A549 (cell line): ENCODE results near the gene DRAXIN. TPM values are rescaled to one million over a fixed set of nuclear protein-coding genes. Genes with fewer than 3 reads are reported as not detected.

Source experiments
- ATAC-seq, 2 experiments: fragments of 200-7000 bp in 1 of 2; fragments of >200 bp in 1 of 2; cut with Nextera tagmentation in 1 of 2; cut with Tn5 transposase in 1 of 2; 3 replicates each; pipeline versions ENCODE4 v1.8.0 to v1.9.1; 2018 to 2020; ENCODE audit warnings: mild to moderate bottlenecking in 1 of 2, moderate library complexity in 1 of 2
- CTCF ChIA-PET: fragments of 300-600 bp; sonication (Branson Sonifier 250); formaldehyde crosslinking; extraction: SDS; loops from one replicate; lab custom pipeline; 2021; ENCODE audit warnings: antibody characterized with exemption, inconsistent platforms; lab: Yijun Ruan, JAX
- POLR2A ChIA-PET: fragments of 350-600 bp; formaldehyde crosslinking; extraction: SDS; loops from one replicate; lab custom pipeline; 2021; ENCODE audit warnings: antibody characterized with exemption, inconsistent platforms; lab: Yijun Ruan, JAX
- DNase-seq, 2 experiments: peaks; one replicate each; pipeline versions ENCODE4 v3.0.0 to v3.0.0-alpha.2; 2011 to 2016; ENCODE audit warnings: low read depth in 1 of 2, low spot score in 1 of 2
- FAIRE-seq: peaks from 2 replicates; lab custom pipeline; 2011; peaks lifted over from hg19 to GRCh38; lab: Jason Lieb, UNC
- H3K27ac ChIP-seq, 2 experiments: fragments of >200 bp; sonication (Bioruptor Twin); formaldehyde crosslinking; 3 replicates each; pipeline ENCODE4 v1.5.1; 2016 to 2017
- H3K4me1 ChIP-seq: fragments of >200 bp; sonication (Bioruptor Twin); formaldehyde crosslinking; 3 replicates; pipeline ENCODE4 v1.6.1; 2016
- H3K4me2 ChIP-seq: fragments of >200 bp; sonication (Bioruptor Twin); formaldehyde crosslinking; 3 replicates; pipeline ENCODE4 v1.6.1; 2016
- H3K4me3 ChIP-seq: fragments of >200 bp; sonication (Bioruptor Twin); formaldehyde crosslinking; 3 replicates; pipeline ENCODE4 v1.5.1; 2016
- H3K9me3 ChIP-seq: fragments of >200 bp; sonication (Bioruptor Twin); formaldehyde crosslinking; 3 replicates; pipeline ENCODE4 v1.6.1; 2016
- CBX2 ChIP-seq: fragments of 200-600 bp; sonication (generic); IDR thresholded peaks from 2 replicates; pipeline ENCODE4 v1.6.1; 2016; ENCODE audit warnings: low read depth, mild to moderate bottlenecking, borderline replicate concordance
- CHD2 ChIP-seq: fragments of 150-350 bp; IDR thresholded peaks from 2 replicates; pipeline ENCODE4 v1.6.1; 2014; ENCODE audit warnings: low read length; ENCODE audit not compliant: partially characterized antibody
- CHD4 ChIP-seq: fragments of 200-600 bp; sonication (generic); IDR thresholded peaks from 2 replicates; pipeline ENCODE4 v1.6.1; 2016; ENCODE audit warnings: antibody characterized with exemption, mild to moderate bottlenecking, borderline replicate concordance
- FOXS1 ChIP-seq: fragments of 250-450 bp; sonication (Bioruptor Pico); IDR thresholded peaks from 2 replicates; pipeline ENCODE4 v1.5.0; 2020; ENCODE audit warnings: mild to moderate bottlenecking, moderate library complexity
- JUNB ChIP-seq: fragments of >200 bp; sonication (Bioruptor Twin); formaldehyde crosslinking; IDR thresholded peaks from 2 replicates; pipeline ENCODE4 v1.6.1; 2016
- MAX ChIP-seq: IDR thresholded peaks from 2 replicates; pipeline ENCODE4 v1.6.1; 2012
- WGBS: methylation state at CpG from one replicate; pipeline ENCODE4 v1.1.6; 2017; ENCODE audit errors: missing lambda C conversion rate; 5-methylcytosine and 5-hydroxymethylcytosine counted together
- polyA plus RNA-seq, 4 experiments: library from polyadenylated mRNA; depleted of rRNA in 3 of 4; stranded (reverse); fragments of >200 nt; fragmentation: RNase III in 1 of 4; extraction: RNeasy Plus Mini Kit Qiagen cat#74134 plus additional on column Dnase treatment in 1 of 4; gene quantifications; 2 replicates in 3 of 4; 3 replicates in 1 of 4; pipeline ENCODE4 v1.2.3, GENCODE V29; 2011 to 2017

Gene DRAXIN
- polyA plus RNA-seq, 2 of the 4 experiments (the other 2 are of a cell fraction) = 0.03 TPM; not detected in 1

GRCh38 chr1:11774753-11775152, 83.2 kb downstream of the DRAXIN start:
- Histone ChIP-seq H3K4me1 (no peaks in the 10 kb centered on the region), H3K27ac (no peak overlapping the region), H3K9me3 (no peaks in the 10 kb centered on the region), H3K4me2 (no peak overlapping the region), H3K4me3 (no peak overlapping the region)
- POLR2A ChIA-PET = no interaction called here
- 71% methylated on average over 5 of the region's 9 CpGs for WGBS
- FAIRE-seq (no peak), ATAC-seq (no peak), DNase-seq (no peak)
- TF ChIP-seq JUNB = no peak
- no peak for TF ChIP-seq FOXS1 (CRISPR knock-in tag)
- TF ChIP-seq MAX = no peak
- no peak for TF ChIP-seq CBX2
- no peak for TF ChIP-seq CHD2
- no peak for TF ChIP-seq CHD4
- CTCF ChIA-PET = interaction anchor here (4.5 kb wide), 1 partner anchor 11 kb away, joined by 26 read pairs; no protein-coding TSS in a partner anchor

Other genes starting within 250 kb of the DRAXIN start
- gene DISP3, start 212.6 kb upstream of the DRAXIN start, polyA plus RNA-seq (2011; rRNA removed) = 0.09 and 0.15 TPM in 2 replicates
- gene DISP3, start 212.6 kb upstream of the DRAXIN start, polyA plus RNA-seq (2017; fragmentation: RNase III; extraction: RNeasy Plus Mini Kit Qiagen cat#74134 plus additional on column Dnase treatment) = 0.03 to 0.22 TPM (median 0.12 TPM) in 3 replicates
- 5.8 and 8.5 TPM in 2 replicates for gene FBXO2, start 37.3 kb upstream of the DRAXIN start, polyA plus RNA-seq (2011; rRNA removed)
- 14.3 to 35.2 TPM (median 31.2 TPM) in 3 replicates for gene FBXO2, start 37.3 kb upstream of the DRAXIN start, polyA plus RNA-seq (2017; fragmentation: RNase III; extraction: RNeasy Plus Mini Kit Qiagen cat#74134 plus additional on column Dnase treatment)
- gene FBXO44, start 36.8 kb upstream of the DRAXIN start, polyA plus RNA-seq (2011; rRNA removed) = 10.3 and 10.4 TPM in 2 replicates
- gene FBXO44, start 36.8 kb upstream of the DRAXIN start, polyA plus RNA-seq (2017; fragmentation: RNase III; extraction: RNeasy Plus Mini Kit Qiagen cat#74134 plus additional on column Dnase treatment) = 21.7 to 27.3 TPM (median 26.9 TPM) in 3 replicates
- gene FBXO6, start 27.5 kb upstream of the DRAXIN start, polyA plus RNA-seq (2011; rRNA removed) = 7.7 and 8.5 TPM in 2 replicates
- 4.8 to 5.5 TPM (median 5.4 TPM) in 3 replicates for gene FBXO6, start 27.5 kb upstream of the DRAXIN start, polyA plus RNA-seq (2017; fragmentation: RNase III; extraction: RNeasy Plus Mini Kit Qiagen cat#74134 plus additional on column Dnase treatment)
- 32.5 and 35.4 TPM in 2 replicates for gene MAD2L2, start 10.6 kb upstream of the DRAXIN start, polyA plus RNA-seq (2011; rRNA removed)
- 30.6 to 31.7 TPM (median 31.2 TPM) in 3 replicates for gene MAD2L2, start 10.6 kb upstream of the DRAXIN start, polyA plus RNA-seq (2017; fragmentation: RNase III; extraction: RNeasy Plus Mini Kit Qiagen cat#74134 plus additional on column Dnase treatment)
- gene AGTRAP, start 44.4 kb downstream of the DRAXIN start, polyA plus RNA-seq (2011; rRNA removed) = 26.9 and 32.1 TPM in 2 replicates
- 56.5 to 57.5 TPM (median 57.5 TPM) in 3 replicates for gene AGTRAP, start 44.4 kb downstream of the DRAXIN start, polyA plus RNA-seq (2017; fragmentation: RNase III; extraction: RNeasy Plus Mini Kit Qiagen cat#74134 plus additional on column Dnase treatment)
- gene C1orf167, start 70.5 kb downstream of the DRAXIN start, polyA plus RNA-seq (2011; rRNA removed) = not detected in 2 replicates
- not detected in 3 replicates for gene C1orf167, start 70.5 kb downstream of the DRAXIN start, polyA plus RNA-seq (2017; fragmentation: RNase III; extraction: RNeasy Plus Mini Kit Qiagen cat#74134 plus additional on column Dnase treatment)
- 4.5 and 5.0 TPM in 2 replicates for gene MTHFR, start 114.3 kb downstream of the DRAXIN start, polyA plus RNA-seq (2011; rRNA removed)
- 4.1 to 5.3 TPM (median 5.2 TPM) in 3 replicates for gene MTHFR, start 114.3 kb downstream of the DRAXIN start, polyA plus RNA-seq (2017; fragmentation: RNase III; extraction: RNeasy Plus Mini Kit Qiagen cat#74134 plus additional on column Dnase treatment)
- 5.7 and 8.2 TPM in 2 replicates for gene CLCN6, start 114.5 kb downstream of the DRAXIN start, polyA plus RNA-seq (2011; rRNA removed)
- 6.1 to 9.0 TPM (median 8.9 TPM) in 3 replicates for gene CLCN6, start 114.5 kb downstream of the DRAXIN start, polyA plus RNA-seq (2017; fragmentation: RNase III; extraction: RNeasy Plus Mini Kit Qiagen cat#74134 plus additional on column Dnase treatment)
- gene NPPA, start 156.1 kb downstream of the DRAXIN start, polyA plus RNA-seq (2011; rRNA removed) = not detected in 2 replicates
- not detected in 3 replicates for gene NPPA, start 156.1 kb downstream of the DRAXIN start, polyA plus RNA-seq (2017; fragmentation: RNase III; extraction: RNeasy Plus Mini Kit Qiagen cat#74134 plus additional on column Dnase treatment)
- gene NPPB, start 167.2 kb downstream of the DRAXIN start, polyA plus RNA-seq (2011; rRNA removed) = not detected in 2 replicates
- gene NPPB, start 167.2 kb downstream of the DRAXIN start, polyA plus RNA-seq (2017; fragmentation: RNase III; extraction: RNeasy Plus Mini Kit Qiagen cat#74134 plus additional on column Dnase treatment) = 0.18 to 0.20 TPM in 2 of 3 replicates, not detected in the other
- gene KIAA2013, start 234.7 kb downstream of the DRAXIN start, polyA plus RNA-seq (2011; rRNA removed) = 23.0 and 26.1 TPM in 2 replicates
- 22.3 to 23.5 TPM (median 23.3 TPM) in 3 replicates for gene KIAA2013, start 234.7 kb downstream of the DRAXIN start, polyA plus RNA-seq (2017; fragmentation: RNase III; extraction: RNeasy Plus Mini Kit Qiagen cat#74134 plus additional on column Dnase treatment)
- gene PLOD1, start 243.0 kb downstream of the DRAXIN start, polyA plus RNA-seq (2011; rRNA removed) = 53.8 and 66.7 TPM in 2 replicates
- 78.6 to 85.2 TPM (median 83.9 TPM) in 3 replicates for gene PLOD1, start 243.0 kb downstream of the DRAXIN start, polyA plus RNA-seq (2017; fragmentation: RNase III; extraction: RNeasy Plus Mini Kit Qiagen cat#74134 plus additional on column Dnase treatment)